Activated CD8-positive, alpha-beta memory T cell treated with anti-CD3 and anti-CD28 coated beads, Interleukin-2, amount 50 U/mL, for 4 hours (primary cell): Measurements from ENCODE around the gene ITGB2.

Experiments used
- DNase-seq: peaks from one replicate; pipeline ENCODE4 v3.0.0-alpha.2; 2020

Gene ITGB2

DNA sequence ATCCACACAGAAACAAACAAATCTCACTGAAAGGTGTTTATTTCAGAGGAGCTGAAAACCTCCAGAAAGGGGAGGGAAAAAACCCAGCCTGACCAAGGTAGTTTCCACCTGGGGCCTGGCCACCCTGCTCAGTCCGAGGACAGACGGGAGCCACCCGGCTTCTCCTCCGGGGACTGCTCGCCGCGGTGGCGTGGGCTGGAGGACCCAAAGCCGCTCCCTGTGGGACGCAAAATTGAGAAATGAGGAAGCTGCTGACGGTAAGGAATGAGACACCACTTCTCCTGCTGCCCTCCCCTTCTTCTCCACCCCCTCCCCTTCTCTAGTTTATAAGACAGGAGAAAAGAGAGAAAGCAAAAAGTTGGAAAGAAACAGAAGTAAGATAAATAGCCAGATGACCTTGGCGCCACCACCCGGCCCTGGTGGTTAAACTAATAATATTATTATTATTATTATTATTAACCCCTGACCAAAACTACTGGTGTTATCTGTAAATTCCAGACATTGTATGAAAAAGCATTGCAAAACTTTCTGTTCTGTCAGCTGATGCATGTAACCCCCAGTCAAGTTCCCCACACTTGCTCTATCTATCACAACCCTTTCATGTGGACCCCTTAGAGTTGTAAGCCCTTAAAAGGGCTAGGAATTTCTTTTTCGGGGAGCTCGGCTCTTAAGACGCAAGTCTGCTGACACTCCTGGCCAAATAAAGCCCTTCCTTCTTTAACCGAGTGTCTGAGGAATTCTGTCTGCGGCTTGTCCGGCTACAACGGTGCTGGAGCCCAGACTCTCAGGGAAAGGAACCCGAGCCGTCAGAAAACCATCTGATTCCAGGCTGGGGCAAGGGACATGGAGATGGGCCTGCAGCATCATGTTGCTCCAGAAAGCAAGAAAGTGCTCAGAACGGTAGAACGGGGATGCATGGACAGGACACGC lies 12.5 kb downstream of the ITGB2 start:
- DNase-seq = no peak

GRCh38 chr21:44907225-44907965 lies 13.3 kb downstream of the ITGB2 start:
- DNase-seq = no peak

DNA sequence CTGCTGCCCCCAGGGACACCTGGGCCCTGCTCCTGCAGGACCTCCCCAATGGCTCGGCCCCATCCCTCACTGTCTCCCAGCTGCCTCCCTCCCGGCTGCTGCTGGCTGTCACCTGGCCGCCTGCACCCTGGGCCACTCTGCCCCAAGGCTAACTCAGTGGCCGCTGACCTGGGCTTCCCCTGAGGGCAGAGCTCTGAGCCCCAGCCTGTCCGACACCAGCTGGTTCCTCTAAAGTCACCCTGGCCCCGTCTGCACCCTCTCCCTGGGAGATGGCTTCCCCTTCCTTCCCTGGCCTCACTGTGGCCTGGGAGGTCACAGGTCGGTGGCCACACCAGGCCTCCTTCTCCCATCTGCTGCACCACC lies 15.0 kb downstream of the ITGB2 start:
- DNase-seq = no peak

DNA sequence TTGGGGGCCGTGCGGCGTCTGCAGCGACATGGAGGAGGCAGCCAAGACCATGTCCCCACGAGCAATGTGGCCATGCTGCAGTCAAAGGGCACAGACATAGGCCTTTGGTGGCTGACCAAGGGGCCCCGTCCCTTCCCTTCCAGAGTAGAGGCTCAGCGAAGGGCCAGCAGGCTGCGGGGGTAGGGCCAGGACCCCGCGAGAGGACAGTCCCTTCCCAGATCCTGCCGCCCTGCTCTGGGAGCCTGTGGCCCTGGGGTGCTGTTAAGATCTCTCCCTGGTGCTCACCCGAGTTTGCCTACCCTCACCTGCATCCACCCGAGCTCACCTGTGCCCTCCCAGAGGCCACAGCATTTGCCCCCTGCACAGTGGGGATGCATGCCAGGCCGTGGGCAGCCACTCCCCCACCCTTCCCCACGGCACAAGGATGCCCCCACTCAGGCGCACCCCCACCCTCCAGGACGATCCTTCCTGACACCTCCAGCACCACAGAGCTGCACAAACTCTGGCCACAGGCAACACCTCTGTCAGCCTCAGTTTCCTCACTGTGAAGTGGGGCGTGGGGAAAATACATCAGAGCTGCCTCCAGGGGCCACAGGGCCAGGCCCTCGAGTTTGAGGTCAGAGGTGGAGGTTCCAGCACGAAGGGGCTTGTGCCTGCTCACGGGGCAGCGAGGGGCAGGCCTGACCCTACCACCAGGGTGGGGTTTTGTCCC lies 15.5 kb downstream of the ITGB2 start:
- no peak for DNase-seq

GRCh38 chr21:44904141-44904923 lies 16.4 kb downstream of the ITGB2 start:
- DNase-seq = no peak

DNA sequence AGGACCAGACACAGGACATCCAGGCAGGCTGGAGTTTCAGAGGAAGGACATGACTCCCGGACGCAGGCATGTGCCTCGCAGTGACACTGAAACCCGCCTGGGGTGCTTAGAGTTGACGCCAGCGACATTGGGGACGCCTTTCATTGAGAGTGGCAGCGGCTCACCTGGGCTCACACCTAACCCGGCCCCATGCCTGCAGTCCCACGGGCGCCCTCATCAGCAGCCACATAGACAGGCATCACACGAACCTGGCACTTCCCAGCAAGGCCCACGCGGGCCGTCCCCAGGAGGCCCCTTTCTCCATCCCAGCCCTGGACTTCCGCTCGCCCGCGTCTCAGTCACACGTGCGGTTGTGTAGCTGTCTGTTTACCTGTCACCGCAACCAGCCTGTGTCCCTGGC lies 17.0 kb downstream of the ITGB2 start:
- DNase-seq = no peak

DNA sequence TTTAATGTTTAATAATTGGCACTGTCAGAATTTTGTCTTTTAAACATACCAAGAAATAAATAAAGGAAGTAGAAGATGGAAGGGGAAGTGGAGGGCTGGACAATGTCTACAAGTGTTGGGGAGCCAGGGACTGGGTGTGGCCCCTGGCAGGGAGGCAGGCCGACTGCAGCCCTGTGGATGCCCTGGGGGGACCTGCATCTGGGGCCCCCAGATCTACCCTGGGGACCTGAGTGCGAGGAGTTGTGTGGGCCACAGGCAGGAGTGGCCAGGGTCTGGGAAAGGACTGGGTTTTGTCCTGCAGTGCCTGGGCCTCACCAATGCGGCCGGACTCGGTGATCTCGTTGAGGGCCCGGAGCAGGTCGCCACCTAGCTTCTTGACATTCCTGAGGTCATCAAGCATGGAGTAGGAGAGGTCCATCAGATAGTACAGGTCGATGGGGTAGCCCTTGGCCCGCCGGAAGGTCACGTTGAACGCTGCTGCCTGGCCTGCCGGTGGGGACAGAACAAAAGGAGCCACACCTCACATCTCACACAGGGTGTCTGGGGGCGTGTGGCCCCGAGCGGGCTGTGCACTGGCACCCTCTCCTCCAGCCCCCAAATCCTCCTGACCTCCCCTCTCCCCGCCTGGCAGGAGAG lies 17.5 kb downstream of the ITGB2 start:
- no peak for DNase-seq

DNA sequence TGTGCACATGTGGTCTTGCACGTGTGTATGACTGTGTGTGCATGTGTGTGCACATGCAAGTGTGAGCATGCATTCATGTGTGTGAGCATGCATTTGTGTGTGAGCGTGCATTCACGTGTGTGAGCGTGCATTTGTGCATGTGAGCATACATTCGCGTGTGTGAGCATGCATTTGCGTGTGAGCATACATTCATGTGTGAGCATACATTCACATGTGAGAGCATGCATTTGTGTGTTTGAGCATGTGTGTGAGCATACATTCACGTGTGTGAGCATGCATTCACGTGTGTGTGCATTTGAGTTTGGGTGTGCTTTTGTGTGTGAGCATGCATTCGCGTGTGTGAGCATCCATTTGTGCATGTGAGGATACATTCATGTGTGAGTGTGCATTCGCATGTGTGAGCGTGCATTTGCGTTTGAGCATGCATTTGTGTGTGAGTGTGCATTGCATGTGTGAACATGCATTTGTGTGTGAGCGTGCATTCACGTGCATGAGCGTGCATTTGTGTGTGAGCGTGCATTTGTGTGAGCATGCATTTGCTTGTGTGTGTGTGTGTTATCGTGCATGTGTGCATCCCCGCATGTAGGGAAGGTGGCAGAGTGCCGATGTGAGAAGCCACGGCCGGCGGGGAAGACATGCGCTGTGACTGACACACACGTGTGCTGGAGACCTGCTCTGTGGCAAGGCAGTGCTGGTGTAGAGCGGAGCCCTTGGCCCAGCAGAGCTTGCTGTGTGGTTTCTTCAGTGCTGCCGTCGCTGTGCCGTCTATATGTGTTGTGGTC lies 18.2 kb downstream of the ITGB2 start:
- DNase-seq = no peak

GRCh38 chr21:44901391-44902074 lies 19.2 kb downstream of the ITGB2 start:
- DNase-seq = no peak

GRCh38 chr21:44900559-44901251 lies 20.0 kb downstream of the ITGB2 start:
- DNase-seq = no peak

DNA sequence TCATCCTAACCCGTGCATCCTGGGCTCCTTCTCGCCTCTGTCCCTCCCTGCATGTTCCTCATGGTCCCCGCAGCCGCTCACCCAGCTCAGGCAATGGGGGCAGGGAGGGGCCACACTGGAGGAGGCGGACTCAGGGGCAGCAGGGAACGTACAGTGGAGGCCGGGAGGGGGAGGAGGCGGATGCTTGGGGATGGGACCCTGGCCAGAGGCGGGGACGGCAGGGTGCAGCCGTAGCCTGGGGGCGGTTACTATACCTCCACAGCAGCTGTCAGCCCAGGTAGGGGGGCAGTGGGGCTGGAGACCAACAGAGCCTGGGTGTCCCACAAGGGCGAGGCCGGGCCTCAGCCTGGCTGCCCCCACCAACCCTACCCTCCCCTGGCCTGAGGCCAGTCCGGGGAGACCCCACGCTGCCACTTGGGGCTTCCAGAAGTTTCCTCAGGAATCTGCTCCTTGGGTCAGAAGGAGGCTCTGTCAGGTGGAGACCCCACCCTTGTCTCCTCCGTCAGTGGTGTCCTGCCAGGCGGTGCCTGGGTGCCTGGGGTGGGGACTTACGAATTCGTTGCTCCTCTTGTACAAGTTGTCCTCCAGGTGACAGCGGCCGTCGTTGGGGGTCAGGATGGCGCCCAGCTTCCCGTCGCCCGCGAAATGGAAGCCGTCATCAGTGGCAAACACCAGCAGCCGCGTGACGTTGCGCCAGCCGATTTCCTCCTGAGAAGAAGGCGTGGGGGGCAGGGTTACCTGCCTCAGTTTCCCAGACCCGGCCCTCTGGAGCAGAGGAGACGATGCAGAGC lies 20.7 kb downstream of the ITGB2 start:
- no peak for DNase-seq

DNA sequence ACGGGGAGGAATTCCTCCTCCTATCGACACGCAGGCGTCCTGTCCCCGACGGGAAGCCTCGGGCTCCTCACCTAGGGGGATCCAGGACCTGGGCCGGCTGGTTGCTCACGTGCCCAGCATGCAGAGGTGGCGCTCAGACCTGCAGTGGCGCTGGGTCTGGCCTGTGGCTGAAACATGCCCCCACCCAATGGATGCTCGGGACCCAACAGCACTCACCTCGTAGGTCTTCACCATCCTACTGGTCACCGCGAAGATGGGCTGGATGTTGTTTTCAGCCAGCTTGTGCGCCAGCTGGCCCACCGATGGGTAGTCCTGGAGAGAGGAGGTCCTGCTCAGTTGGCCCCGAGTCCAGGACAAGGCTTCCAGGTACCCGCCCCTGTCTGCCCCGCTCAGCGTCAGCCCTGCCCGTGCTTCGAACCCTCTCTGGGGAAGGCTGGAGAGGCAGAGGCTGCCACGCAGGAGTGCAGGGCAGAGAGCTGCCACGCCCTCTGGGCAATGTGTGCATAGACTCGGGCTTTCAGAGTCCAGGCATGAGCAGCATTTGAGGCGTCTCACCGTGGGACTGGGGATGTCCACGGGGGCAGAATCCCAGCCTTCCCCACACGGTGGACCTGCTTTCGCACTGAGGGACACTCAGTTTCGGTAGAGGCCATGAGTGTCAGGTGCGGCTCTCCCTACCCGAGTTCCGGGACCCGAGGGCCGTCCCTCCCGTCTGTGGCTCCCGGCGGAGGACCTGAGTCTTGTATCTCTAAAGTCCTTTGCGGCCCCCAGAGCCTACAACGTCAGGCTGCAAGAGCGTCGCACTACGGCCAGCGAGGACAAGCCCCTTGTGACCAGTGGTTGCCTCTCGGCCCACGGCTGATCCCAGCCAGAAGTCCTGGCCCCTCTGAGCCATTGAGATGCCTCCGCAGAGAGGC lies 21.6 kb downstream of the ITGB2 start:
- DNase-seq = no peak

DNA sequence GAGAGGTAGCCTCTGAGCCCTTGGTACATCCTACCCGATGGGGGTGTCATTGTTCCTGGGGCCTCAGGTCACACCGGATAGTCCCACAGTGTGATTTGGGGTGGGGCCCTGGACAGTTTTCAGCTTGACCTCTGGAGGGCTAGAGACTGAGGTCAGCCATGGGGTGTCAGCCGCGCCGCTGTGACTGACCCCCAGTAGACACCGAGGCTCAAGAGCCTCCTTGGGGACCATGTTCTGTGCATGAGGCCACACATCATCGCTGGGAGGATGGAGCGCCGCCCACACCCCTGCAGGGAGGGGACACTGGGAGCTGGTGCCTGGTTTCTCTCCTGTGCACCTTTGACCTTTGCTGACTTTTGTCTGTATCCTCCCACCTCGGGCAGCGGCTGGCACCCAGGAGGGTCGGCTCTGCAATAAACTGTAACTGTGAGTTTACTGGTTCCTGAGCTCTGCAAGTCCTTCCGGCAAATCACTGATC lies 22.6 kb downstream of the ITGB2 start:
- DNase-seq = no peak

DNA sequence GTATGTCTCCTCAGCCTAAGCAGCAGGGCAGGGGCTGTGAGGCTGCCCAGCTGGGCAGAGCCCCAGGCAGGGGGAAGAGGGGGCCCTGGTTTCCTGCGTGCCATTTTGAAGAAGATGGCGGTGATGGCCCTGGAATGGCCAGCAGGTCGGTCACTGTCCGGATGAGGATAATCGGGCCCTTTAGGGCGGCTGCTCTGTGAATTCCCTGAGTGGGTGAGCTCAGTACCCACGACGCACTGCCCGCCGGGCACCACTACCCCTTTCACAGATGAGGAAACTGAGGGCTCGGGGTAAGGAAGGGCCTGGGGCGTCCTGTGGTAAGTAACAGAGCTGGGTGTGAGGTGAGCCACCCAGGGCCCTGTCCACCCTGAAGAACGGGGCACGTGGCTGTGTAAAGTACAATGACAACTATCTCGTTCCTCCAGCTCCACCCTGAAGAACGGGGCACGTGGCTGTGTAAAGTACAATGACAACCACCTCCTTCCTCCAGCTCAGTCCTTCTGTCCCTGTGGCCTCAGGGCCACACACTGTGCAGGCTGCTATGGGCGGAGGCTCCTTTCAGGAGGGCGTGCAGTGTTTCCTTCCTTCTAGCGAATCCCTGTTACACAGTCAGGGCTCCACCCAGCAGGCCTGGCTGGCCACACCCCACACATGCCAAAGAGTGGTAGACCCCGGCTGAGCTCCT lies 23.2 kb downstream of the ITGB2 start:
- no peak for DNase-seq

- no peak for DNase-seq
Observed at GRCh38 chr21:44896561-44897286, 24.0 kb downstream of the ITGB2 start.

DNA sequence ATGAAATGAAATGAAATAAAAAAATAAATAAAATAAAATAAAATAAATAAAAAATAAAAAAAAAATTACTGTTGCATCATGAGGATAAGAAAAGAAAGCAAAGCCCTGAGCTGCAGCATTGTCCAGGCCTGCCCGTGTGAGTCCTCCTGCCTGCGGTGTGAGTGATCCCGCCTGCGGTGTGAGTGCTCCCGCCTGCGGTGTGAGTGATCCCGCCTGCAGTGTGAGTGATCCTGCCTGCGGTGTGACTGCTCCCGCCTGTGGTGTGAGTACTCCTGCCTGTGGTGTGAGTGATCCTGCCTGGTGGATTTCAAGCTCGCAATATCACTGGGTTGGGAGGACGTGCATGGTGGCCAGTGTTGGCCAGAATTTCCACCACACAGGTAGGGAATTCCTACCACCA lies 24.8 kb downstream of the ITGB2 start:
- no peak for DNase-seq
